OCI-LY1 (cell line): ENCODE measurements around the gene PTCD1.

Experiments used
- CTCF ChIP-seq: fragments of 200-600 bp; sonication (generic), shearing (Covaris generic); IDR thresholded peaks from 2 replicates; pipeline ENCODE4 v1.5.1; 2017; ENCODE audit warnings: mild to moderate bottlenecking, antibody characterized with exemption, low read length, moderate library complexity, mixed read lengths
- EZH2 ChIP-seq: fragments of 200-600 bp; sonication (generic), shearing (Covaris generic); IDR thresholded peaks from 2 replicates; pipeline ENCODE4 v1.8.0; 2017; ENCODE audit warnings: borderline replicate concordance, mixed run types, mild to moderate bottlenecking, antibody characterized with exemption, low read length, moderate library complexity, mixed read lengths

GRCh38 chr7:99380032-99380822, 58.4 kb downstream of the PTCD1 start:
- TF ChIP-seq CTCF (no peak), EZH2 (no peak)
